ENCODE results near the gene CACNA1C. TPM values are rescaled to one million over a fixed set of nuclear protein-coding genes. Genes with fewer than 3 reads are reported as not detected.

Gene CACNA1C
- total and polyA plus RNA-seq, 10 of the 15 experiments (the other 5 are each of a cell fraction or from before 2014, with no cell fraction given): under 0.01 to 0.15 (median 0.09) TPM; not detected in 5

DNA sequence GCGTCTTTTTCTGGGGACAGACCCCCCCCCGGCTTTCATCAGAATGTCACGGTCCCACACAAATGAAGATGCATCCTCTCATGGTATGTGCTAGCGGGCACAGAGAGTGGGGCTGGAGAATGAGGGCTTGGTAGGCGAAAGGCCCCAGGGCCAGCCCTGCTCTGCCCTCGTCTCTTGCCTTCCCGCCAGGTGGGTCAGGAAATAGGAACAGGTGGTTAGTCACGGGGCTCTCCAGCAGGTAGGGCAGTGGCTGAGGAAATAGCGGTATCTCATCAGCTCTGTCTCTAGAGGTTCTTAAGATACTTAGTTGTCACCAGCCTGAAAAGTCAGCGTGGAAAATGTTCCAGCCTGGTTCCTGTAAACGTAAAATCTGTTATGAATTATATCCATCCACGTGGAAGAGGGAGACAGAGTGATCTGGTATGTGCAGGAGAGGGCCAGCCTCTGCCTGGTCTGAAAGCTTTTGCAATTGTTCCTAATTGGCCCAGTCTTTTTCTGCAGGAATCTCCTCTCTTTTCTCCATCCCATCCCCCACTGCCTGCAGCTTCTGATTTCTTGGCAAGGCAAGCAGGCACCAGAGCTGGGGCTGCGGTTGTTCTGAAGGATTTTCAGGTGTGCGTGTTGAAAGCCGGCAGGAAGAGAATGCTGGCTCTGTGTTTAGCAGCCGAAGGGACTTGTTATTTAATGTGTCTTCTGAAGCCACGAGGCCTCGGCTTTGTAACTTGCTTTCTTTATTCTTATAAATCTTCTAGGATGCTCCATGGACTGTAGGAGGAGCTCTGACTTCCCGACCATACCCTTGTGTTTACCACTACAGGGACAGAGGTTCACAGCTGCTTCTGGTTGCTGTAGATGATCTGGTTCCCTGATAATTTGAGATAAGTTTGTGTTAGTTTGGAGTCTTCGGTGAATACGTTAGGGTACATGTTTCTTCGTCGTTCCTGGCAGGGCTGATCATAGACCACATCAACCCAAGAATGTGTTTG is 131.1 kb downstream of the CACNA1C start:
- no peak overlapping the region for H3K9ac ChIP-seq (ENCODE audit: control insufficient read depth, insufficient read depth, low read length)
- POLR2A ChIA-PET: no interaction called here
- peaks cover 2 to 3% of the 10 kb centered on the region in 2 experiments; a peak in 2 of 4 replicates for H3K27me3 ChIP-seq (replicated peaks in 1 of 2; ENCODE audit: control insufficient read depth in 2 of 2, insufficient read depth in 2 of 2, low read length in 1 of 2)
- no peak overlapping the region for H3K4me2 ChIP-seq (ENCODE audit: control insufficient read depth, insufficient read depth)
- SMC1A ChIA-PET (ENCODE audit: uncharacterized antibody, unreplicated experiment): no interaction called here
- FAIRE-seq (no peak), DNase-seq (ENCODE audit: low read depth, low spot score) (no peak), ATAC-seq (no peak)
- CTCF ChIA-PET: interaction anchor here (0.6 to 1.1 kb wide), 2 partner anchors 102 to 210 kb away, joined by 3 read pairs; no protein-coding TSS in a partner anchor
- RAD21 ChIA-PET (ENCODE audit: unreplicated experiment): no interaction called here
- H4K20me1 ChIP-seq (ENCODE audit: control insufficient read depth, insufficient read depth): no peaks in the 10 kb centered on the region
- BruUV-seq (replicated peaks): no TSS peak
- 47% methylated on average over 23 of the region's 23 CpGs for WGBS (ENCODE audit: insufficient coverage, insufficient replicate concordance, low lambda C conversion rate, missing lambda C conversion rate)
- no peaks in the 10 kb centered on the region for H3K36me3 ChIP-seq (ENCODE audit: control insufficient read depth in 2 of 2, insufficient read depth in 2 of 2, low read length in 1 of 2)
- no peak overlapping the region for H3K27ac ChIP-seq (ENCODE audit: control insufficient read depth, insufficient read depth)
- in situ Hi-C loops (cut with MboI): no loop called here
- no peak overlapping the region for H2AFZ ChIP-seq (ENCODE audit: control insufficient read depth, low read depth, low read length)
- H3K4me1 ChIP-seq (ENCODE audit: control insufficient read depth, insufficient read depth, low read length): no peaks in the 10 kb centered on the region
- no peak for TF ChIP-seq CREB1 (IDR thresholded peaks at IDR 0.05; ENCODE audit: low read depth)
- TF ChIP-seq ESRRA (IDR thresholded peaks at IDR 0.05; ENCODE audit: low read length): no peak
- no peak for TF ChIP-seq ZNF274 (IDR thresholded peaks at IDR 0.05; ENCODE audit: insufficient read depth, insufficient read length)
- no peak for TF ChIP-seq HDGF (IDR thresholded peaks at IDR 0.05)
- TF ChIP-seq, protein P1, sequence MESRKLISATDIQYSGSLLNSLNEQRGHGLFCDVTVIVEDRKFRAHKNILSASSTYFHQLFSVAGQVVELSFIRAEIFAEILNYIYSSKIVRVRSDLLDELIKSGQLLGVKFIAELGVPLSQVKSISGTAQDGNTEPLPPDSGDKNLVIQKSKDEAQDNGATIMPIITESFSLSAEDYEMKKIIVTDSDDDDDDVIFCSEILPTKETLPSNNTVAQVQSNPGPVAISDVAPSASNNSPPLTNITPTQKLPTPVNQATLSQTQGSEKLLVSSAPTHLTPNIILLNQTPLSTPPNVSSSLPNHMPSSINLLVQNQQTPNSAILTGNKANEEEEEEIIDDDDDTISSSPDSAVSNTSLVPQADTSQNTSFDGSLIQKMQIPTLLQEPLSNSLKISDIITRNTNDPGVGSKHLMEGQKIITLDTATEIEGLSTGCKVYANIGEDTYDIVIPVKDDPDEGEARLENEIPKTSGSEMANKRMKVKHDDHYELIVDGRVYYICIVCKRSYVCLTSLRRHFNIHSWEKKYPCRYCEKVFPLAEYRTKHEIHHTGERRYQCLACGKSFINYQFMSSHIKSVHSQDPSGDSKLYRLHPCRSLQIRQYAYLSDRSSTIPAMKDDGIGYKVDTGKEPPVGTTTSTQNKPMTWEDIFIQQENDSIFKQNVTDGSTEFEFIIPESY (IDR thresholded peaks at IDR 0.05): no peak
- no peak for TF ChIP-seq NFYA (IDR thresholded peaks at IDR 0.05; ENCODE audit: borderline replicate concordance, low read depth, low read length)
- no peak for TF ChIP-seq EZH2 (IDR thresholded peaks at IDR 0.05; ENCODE audit: borderline replicate concordance, control insufficient read depth, low read depth, low read length)
- no peak for TF ChIP-seq LARP7 (IDR thresholded peaks at IDR 0.05)
- H3K79me2 ChIP-seq (ENCODE audit: control insufficient read depth, insufficient read depth, low read length): no peaks in the 10 kb centered on the region
- intact Hi-C loops (cut with micrococcal nuclease; ENCODE audit: unreplicated experiment): no loop called here
- H3K9me3 ChIP-seq (replicated peaks; ENCODE audit: control insufficient read depth, insufficient read depth, low read length): no peaks in the 10 kb centered on the region; the same call in 2 of the 3 replicates
- H3K4me3 ChIP-seq: no peak overlapping the region

Measured in GM12878 (cell line).